HL-60 (cell line): ENCODE data around the gene RAB3GAP1.

Source experiments
- DNase-seq, 2 experiments: peaks; one replicate each; pipeline ENCODE4 v3.0.0-alpha.2; 2010 to 2020; ENCODE audit warnings: low read depth in 1 of 2, low spot score in 1 of 2
- H3K27ac ChIP-seq: fragments of 250-450 bp; sonication (Bioruptor Pico); replicated peaks from 2 replicates; pipeline ENCODE4 v1.5.1; 2020; ENCODE audit warnings: mild to moderate bottlenecking, moderate library complexity
- H3K27me3 ChIP-seq: fragments of 250-450 bp; sonication (Bioruptor Pico); 2 replicates; pipeline ENCODE4 v1.5.1; 2021; ENCODE audit warnings: mild to moderate bottlenecking, moderate library complexity; ENCODE audit not compliant: insufficient read depth, poor library complexity, severe bottlenecking
- H3K4me3 ChIP-seq: replicated peaks from 2 replicates; pipeline ENCODE4 v1.5.1; 2011; ENCODE audit warnings: mild to moderate bottlenecking, control low read depth, low read length; ENCODE audit not compliant: insufficient read depth
- CTCF ChIP-seq: IDR thresholded peaks from one replicate; pipeline ENCODE4 v1.5.1; 2011; ENCODE audit warnings: low read length, control low read depth, inconsistent platforms; ENCODE audit not compliant: insufficient read depth
- GABPA ChIP-seq: IDR thresholded peaks from 2 replicates; pipeline ENCODE4 v1.6.1; 2012; ENCODE audit warnings: low read depth
- POLR2AphosphoS5 ChIP-seq: IDR thresholded peaks from 2 replicates; pipeline ENCODE4 v1.6.1; 2012; ENCODE audit warnings: low read depth
- REST ChIP-seq: IDR thresholded peaks from 2 replicates; pipeline ENCODE4 v1.6.1; 2012; ENCODE audit warnings: low read depth; ENCODE audit not compliant: insufficient replicate concordance
- SPI1 ChIP-seq: IDR thresholded peaks from 2 replicates; pipeline ENCODE4 v1.6.1; 2012; ENCODE audit warnings: low read depth, mild to moderate bottlenecking, borderline replicate concordance

Gene RAB3GAP1

GRCh38 chr2:135144343-135144742 lies 92.3 kb downstream of the RAB3GAP1 start:
- H3K27ac ChIP-seq = no peak overlapping the region
- H3K4me3 ChIP-seq = no peak overlapping the region
- DNase-seq = no peak
- no peaks in the 10 kb centered on the region for H3K27me3 ChIP-seq
- no peak for TF ChIP-seq CTCF
- TF ChIP-seq SPI1 = no peak
- no peak for TF ChIP-seq REST

GRCh38 chr2:135149251-135149650 lies 97.2 kb downstream of the RAB3GAP1 start:
- DNase-seq = no peak
- no peak overlapping the region for H3K4me3 ChIP-seq
- no peak overlapping the region for H3K27ac ChIP-seq
- no peak for TF ChIP-seq CTCF
- no peak for TF ChIP-seq POLR2AphosphoS5
- no peak for TF ChIP-seq SPI1
- no peak for TF ChIP-seq REST
- TF ChIP-seq GABPA = no peak
- no peaks in the 10 kb centered on the region for H3K27me3 ChIP-seq

GRCh38 chr2:135150725-135151124 lies 98.6 kb downstream of the RAB3GAP1 start:
- Histone ChIP-seq H3K27me3 (no peaks in the 10 kb centered on the region), H3K27ac (no peak overlapping the region), H3K4me3 (no peak overlapping the region)
- TF ChIP-seq GABPA (no peak), POLR2AphosphoS5 (no peak), SPI1 (no peak), CTCF (no peak), REST (no peak)
- DNase-seq = no peak
